ENCODE results near the gene PMM2. TPM values are rescaled to one million over a fixed set of nuclear protein-coding genes. Genes with fewer than 3 reads are reported as not detected.

The PMM2 gene
- total RNA-seq, 6 donors from 2014 or later: 27.2 to 37.1 (median 29.8) TPM

DNA sequence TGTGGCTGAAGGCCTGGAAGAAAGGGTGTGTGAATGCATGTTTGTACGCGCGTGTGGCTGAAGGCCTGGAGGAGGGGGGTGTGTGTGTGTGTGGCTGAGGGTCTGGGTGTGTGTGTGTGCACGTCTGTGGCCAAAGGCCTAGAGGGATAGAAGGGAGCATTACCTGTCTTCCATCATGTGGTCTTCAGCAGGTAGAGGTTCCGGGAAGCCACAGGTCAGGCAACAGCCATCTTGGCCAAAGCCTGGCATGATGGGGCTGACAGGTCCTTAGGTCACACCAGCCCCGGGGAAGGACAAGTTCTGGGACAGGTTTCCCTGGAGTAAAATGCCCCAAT lies 89.8 kb downstream of the PMM2 start:
- Histone ChIP-seq H3K27me3 (no peaks in the 10 kb centered on the region), H3K36me3 (peaks cover 0 to 32% (median 18%) of the 10 kb centered on the region in 4 donors), H3K27ac (no peak overlapping the region), H3K4me1 (peaks cover 7 to 13% (median 9%) of the 10 kb centered on the region in 4 donors), H3K4me3 (no peak overlapping the region), H3K9me3 (no peaks in the 10 kb centered on the region)
- WGBS, 2 donors: 86 to 95% methylated on average over 6 of the region's 6 CpGs
- DNase-seq: no peak
- TF ChIP-seq POLR2A (IDR thresholded peaks at IDR 0.05): no peak
- TF ChIP-seq, protein P1, sequence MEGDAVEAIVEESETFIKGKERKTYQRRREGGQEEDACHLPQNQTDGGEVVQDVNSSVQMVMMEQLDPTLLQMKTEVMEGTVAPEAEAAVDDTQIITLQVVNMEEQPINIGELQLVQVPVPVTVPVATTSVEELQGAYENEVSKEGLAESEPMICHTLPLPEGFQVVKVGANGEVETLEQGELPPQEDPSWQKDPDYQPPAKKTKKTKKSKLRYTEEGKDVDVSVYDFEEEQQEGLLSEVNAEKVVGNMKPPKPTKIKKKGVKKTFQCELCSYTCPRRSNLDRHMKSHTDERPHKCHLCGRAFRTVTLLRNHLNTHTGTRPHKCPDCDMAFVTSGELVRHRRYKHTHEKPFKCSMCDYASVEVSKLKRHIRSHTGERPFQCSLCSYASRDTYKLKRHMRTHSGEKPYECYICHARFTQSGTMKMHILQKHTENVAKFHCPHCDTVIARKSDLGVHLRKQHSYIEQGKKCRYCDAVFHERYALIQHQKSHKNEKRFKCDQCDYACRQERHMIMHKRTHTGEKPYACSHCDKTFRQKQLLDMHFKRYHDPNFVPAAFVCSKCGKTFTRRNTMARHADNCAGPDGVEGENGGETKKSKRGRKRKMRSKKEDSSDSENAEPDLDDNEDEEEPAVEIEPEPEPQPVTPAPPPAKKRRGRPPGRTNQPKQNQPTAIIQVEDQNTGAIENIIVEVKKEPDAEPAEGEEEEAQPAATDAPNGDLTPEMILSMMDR (IDR thresholded peaks at IDR 0.05): no peak
- TF ChIP-seq EP300 (IDR thresholded peaks at IDR 0.05): no peak
- no peak for TF ChIP-seq POLR2AphosphoS5 (IDR thresholded peaks at IDR 0.05)
- ATAC-seq (ENCODE audit: low FRiP score in 2 of 2): no peak

DNA sequence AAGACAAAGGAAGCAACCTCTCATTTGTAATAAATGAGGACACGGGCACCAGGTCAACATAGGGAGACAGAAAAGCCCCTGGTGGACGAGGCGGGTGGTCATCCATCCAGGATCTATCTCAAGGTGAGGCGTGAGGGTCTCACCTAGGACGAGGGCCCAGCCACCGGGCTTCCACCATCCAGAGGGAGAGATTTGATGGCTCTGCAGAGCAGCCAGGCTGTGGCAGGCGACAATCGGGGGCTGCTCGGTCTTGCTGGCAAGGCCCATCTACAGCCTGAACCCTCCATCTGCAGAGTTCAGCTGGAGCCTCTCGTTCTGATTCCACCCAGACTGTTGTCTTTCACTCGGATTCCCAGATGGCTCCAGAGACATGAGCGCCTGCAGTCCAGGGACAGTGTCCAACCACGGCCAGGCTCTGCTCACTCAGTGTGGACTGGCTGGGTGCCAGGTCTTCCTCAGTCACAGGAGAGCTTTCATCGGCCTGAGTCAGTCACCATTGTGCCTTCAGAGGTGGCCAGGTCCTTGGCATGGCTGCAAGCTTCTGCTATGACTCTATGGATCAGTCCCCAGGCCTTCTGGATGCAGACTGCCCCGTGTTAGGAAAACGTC lies 90.4 kb downstream of the PMM2 start:
- DNase-seq: no peak

GRCh38 chr16:8888951-8889892 lies 91.6 kb downstream of the PMM2 start:
- 78 to 86% methylated on average over 13 to 22 of the region's 23 CpGs for WGBS, 2 donors
- no peaks in the 10 kb centered on the region for H3K27me3 ChIP-seq
- no peak overlapping the region for H3K27ac ChIP-seq
- ATAC-seq (ENCODE audit: low FRiP score in 2 of 2) (no peak), DNase-seq (peak in 1 of 2 donors; percentile 62)
- H3K36me3 ChIP-seq: peaks cover 4 to 49% (median 32%) of the 10 kb centered on the region in 4 donors
- no peaks in the 10 kb centered on the region for H3K9me3 ChIP-seq
- H3K4me1 ChIP-seq: peaks cover 7 to 13% (median 9%) of the 10 kb centered on the region in 4 donors
- no peak overlapping the region for H3K4me3 ChIP-seq
- TF ChIP-seq, protein P1 (IDR thresholded peaks at IDR 0.05): no peak
- TF ChIP-seq POLR2AphosphoS5 (IDR thresholded peaks at IDR 0.05) (no peak), POLR2A (IDR thresholded peaks at IDR 0.05) (no peak)

More for the DNA sequence above, 90.4 kb downstream of the PMM2 start:
- 85 to 90% methylated on average over 14 to 15 of the region's 16 CpGs for WGBS, 2 donors
- Histone ChIP-seq H3K4me3 (no peak overlapping the region), H3K9me3 (no peaks in the 10 kb centered on the region), H3K27ac (no peak overlapping the region), H3K27me3 (no peaks in the 10 kb centered on the region), H3K4me1 (peaks cover 7 to 13% (median 9%) of the 10 kb centered on the region in 4 donors), H3K36me3 (peaks cover 0 to 38% (median 21%) of the 10 kb centered on the region in 4 donors)
- ATAC-seq (ENCODE audit: low FRiP score in 2 of 2): no peak
- TF ChIP-seq POLR2AphosphoS5 (IDR thresholded peaks at IDR 0.05) (no peak), EP300 (IDR thresholded peaks at IDR 0.05) (no peak), POLR2A (IDR thresholded peaks at IDR 0.05) (no peak)
- TF ChIP-seq, protein P1 (IDR thresholded peaks at IDR 0.05): no peak

DNA sequence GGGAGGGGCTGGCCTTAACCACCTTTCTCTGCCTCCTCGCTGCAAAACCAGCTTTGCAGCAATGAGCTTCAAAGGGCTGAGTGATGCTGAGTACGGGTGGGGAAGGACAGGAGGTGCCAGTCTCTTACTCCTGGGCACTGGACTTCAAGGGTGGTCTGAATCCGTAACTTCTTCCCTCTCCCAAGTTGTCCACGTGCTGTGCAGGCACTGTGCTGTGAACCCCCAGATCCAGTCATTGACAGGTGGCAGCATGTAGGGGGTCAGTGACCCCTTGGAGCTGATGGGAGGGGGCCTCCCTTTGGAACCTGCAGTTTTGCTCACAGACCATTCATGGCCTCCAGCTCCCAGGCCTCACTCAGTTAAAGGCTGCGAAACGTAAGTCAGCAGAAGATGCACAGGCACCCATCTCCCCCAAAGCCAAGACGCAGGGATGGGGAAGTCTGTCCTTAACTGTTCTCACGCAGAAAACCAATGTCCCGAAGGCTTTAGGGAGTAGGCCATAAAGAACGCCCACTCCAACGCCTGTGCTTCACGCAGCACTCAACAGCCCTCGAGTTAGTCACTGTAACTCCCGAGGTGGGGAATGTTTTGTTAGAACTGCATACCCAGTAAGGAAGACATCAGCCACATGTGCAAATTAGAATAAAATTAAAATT lies 92.4 kb downstream of the PMM2 start:
- WGBS, 2 donors: 84 to 85% methylated on average over 14 of the region's 14 CpGs
- DNase-seq: no peak
- H3K36me3 ChIP-seq: peaks cover 9 to 57% (median 40%) of the 10 kb centered on the region in 4 donors
- H3K4me1 ChIP-seq: peaks cover 7 to 13% (median 9%) of the 10 kb centered on the region in 4 donors
- TF ChIP-seq, protein P1 (IDR thresholded peaks at IDR 0.05): no peak
- TF ChIP-seq POLR2AphosphoS5 (IDR thresholded peaks at IDR 0.05): no peak
- TF ChIP-seq EP300 (IDR thresholded peaks at IDR 0.05): no peak
- TF ChIP-seq POLR2A (IDR thresholded peaks at IDR 0.05): no peak
- no peaks in the 10 kb centered on the region for H3K9me3 ChIP-seq
- no peak for ATAC-seq (ENCODE audit: low FRiP score in 2 of 2)
- no peak overlapping the region for H3K27ac ChIP-seq
- no peaks in the 10 kb centered on the region for H3K27me3 ChIP-seq
- H3K4me3 ChIP-seq: no peak overlapping the region
